Transverse colon (tissue), 4 donors: ENCODE results near the gene PABPN1L. TPM values are rescaled to one million over a fixed set of nuclear protein-coding genes. Genes with fewer than 3 reads are reported as not detected.

Experiments
- DNase-seq: peaks from one replicate; pipeline ENCODE4 v3.0.0-alpha.2; 2019
- H3K27ac ChIP-seq, 4 donors: fragments of 200-600 bp; sonication (generic); 2 replicates each; pipeline ENCODE4 v1.5.1; 2016 to 2018; ENCODE audit warnings: inconsistent platforms in 4 of 4
- H3K27me3 ChIP-seq: fragments of 200-600 bp; sonication (generic); 2 replicates; pipeline ENCODE4 v1.5.1; 2017; ENCODE audit warnings: inconsistent platforms
- H3K36me3 ChIP-seq, 4 donors: fragments of 200-600 bp; sonication (generic); 2 replicates each; pipeline ENCODE4 v1.5.1; 2017 to 2019; ENCODE audit warnings: inconsistent platforms in 4 of 4
- H3K4me1 ChIP-seq, 4 donors: fragments of 200-600 bp; sonication (generic); 2 replicates each; pipeline ENCODE4 v1.5.1; 2017 to 2020; ENCODE audit warnings: inconsistent platforms in 4 of 4
- H3K4me3 ChIP-seq, 4 donors: fragments of 200-600 bp; sonication (generic); 1 replicate in 1 of 4; 2 replicates in 3 of 4; pipeline versions ENCODE4 v1.5.1 to v1.6.1; 2017 to 2019; ENCODE audit warnings: inconsistent platforms in 4 of 4
- H3K9me3 ChIP-seq, 2 donors: fragments of 200-600 bp; sonication (generic); 2 replicates each; pipeline ENCODE4 v1.5.1; 2017 to 2019; ENCODE audit warnings: inconsistent platforms in 2 of 2
- CTCF ChIP-seq, 5 experiments: fragments of 200-600 bp in 3 of 5; fragments of 450-650 bp in 2 of 5; sonication (generic) in 3 of 5; IDR thresholded peaks; 1 replicate in 2 of 5; 2 replicates in 3 of 5; pipeline ENCODE4 v1.5.1; 2016 to 2017; ENCODE audit warnings: antibody characterized with exemption in 5 of 5, inconsistent platforms in 3 of 5, mild to moderate bottlenecking in 2 of 5, moderate library complexity in 1 of 5
- EP300 ChIP-seq: sonication (generic); formaldehyde crosslinking; IDR thresholded peaks from one replicate; pipeline ENCODE4 v1.6.1; 2017; ENCODE audit warnings: antibody characterized with exemption, low read depth
- POLR2A ChIP-seq: fragments of 450-650 bp; IDR thresholded peaks from one replicate; pipeline ENCODE4 v1.6.1; 2016; ENCODE audit warnings: antibody characterized with exemption, mild to moderate bottlenecking, moderate library complexity
- POLR2AphosphoS5 ChIP-seq, 3 donors: sonication (generic); formaldehyde crosslinking; IDR thresholded peaks; one replicate each; pipeline ENCODE4 v1.6.1; 2016; ENCODE audit warnings: antibody characterized with exemption in 3 of 3
- WGBS, 2 donors: methylation state at CpG; one replicate each; pipeline ENCODE4 v1.1.5; 2018; ENCODE audit warnings: low coverage in 1 of 2; 5-methylcytosine and 5-hydroxymethylcytosine counted together
- in situ Hi-C, 4 donors: fragments of 200-750 bp; cut with MboI; loops; one replicate each; pipeline versions ENCODE4 v1.15.0 to v1.15.1; 2017; ENCODE audit warnings: low sequenced_read_pairs in 3 of 4, low pct_ligation_motif_present in 1 of 4, low pct_unique_long_range_greater_than_20kb in 1 of 4
- intact Hi-C: fragments of 100-400 bp; cut with DNase I; formaldehyde crosslinking; loops from one replicate; pipeline ENCODE4 v1.15.1; 2023; ENCODE audit warnings: low total_unique reads
- total RNA-seq, 4 donors: library from RNA; depleted of rRNA; stranded (reverse); fragments of >200 nt; gene quantifications; one replicate each; pipeline ENCODE4 v1.1.0, GENCODE V29; 2016

The PABPN1L gene
- total RNA-seq, 4 donors from 2014 or later: not detected

GRCh38 chr16:88837806-88838205, 28.7 kb downstream of the PABPN1L start:
- Histone ChIP-seq H3K4me1 (no peaks in the 10 kb centered on the region), H3K27me3 (no peaks in the 10 kb centered on the region), H3K9me3 (no peaks in the 10 kb centered on the region), H3K36me3 (peaks cover 0 to 13% (median 4%) of the 10 kb centered on the region in 4 donors), H3K4me3 (no peak overlapping the region), H3K27ac (no peak overlapping the region)
- no peak for TF ChIP-seq CTCF (IDR thresholded peaks at IDR 0.05)
- TF ChIP-seq POLR2AphosphoS5 (IDR thresholded peaks at IDR 0.05): no peak
- TF ChIP-seq POLR2A: no peak
- no peak for TF ChIP-seq EP300
- DNase-seq: no peak
- intact Hi-C loops: no loop called here
- WGBS, 2 donors: 91 to 100% methylated on average over 1 to 20 of the region's 20 CpGs
- in situ Hi-C loops: no loop called here

- no peak for DNase-seq
- H3K36me3 ChIP-seq: peaks cover 0 to 13% (median 4%) of the 10 kb centered on the region in 4 donors
- no peaks in the 10 kb centered on the region for H3K4me1 ChIP-seq
- no peaks in the 10 kb centered on the region for H3K9me3 ChIP-seq
- TF ChIP-seq CTCF (IDR thresholded peaks at IDR 0.05) (no peak), EP300 (no peak), POLR2A (no peak), POLR2AphosphoS5 (IDR thresholded peaks at IDR 0.05) (no peak)
- in situ Hi-C loops: no loop called here
- H3K27ac ChIP-seq: no peak overlapping the region
- no peak overlapping the region for H3K4me3 ChIP-seq
- intact Hi-C loops: no loop called here
- 90% methylated on average over 17 of the region's 17 CpGs; no CpG with 5 or more reads in 1 of the 2 donors for WGBS, 2 donors
- no peaks in the 10 kb centered on the region for H3K27me3 ChIP-seq
Measured at GRCh38 chr16:88836791-88837190, 29.7 kb downstream of the PABPN1L start.

GRCh38 chr16:88835818-88836217, 30.6 kb downstream of the PABPN1L start:
- in situ Hi-C loops: no loop called here

DNA sequence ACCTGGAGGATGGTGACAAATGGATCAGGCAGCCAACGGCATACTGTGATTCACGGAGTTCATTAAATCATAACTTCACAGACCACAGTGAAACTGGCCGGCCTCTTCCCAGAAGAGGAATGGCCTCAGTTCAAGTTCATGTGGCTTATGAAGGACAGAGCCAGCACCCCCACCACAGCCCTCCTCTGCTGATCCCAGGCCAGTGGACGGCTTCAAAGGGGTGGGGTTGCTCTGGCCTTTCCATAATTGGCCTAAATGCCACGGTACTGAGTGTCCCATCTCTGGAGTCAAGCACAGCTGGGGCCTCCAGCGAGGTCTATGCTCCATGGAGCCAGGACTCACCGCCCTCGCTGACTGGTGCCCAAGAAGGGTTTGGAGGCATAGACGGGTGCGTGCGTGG, 31.1 kb downstream of the PABPN1L start:
- Histone ChIP-seq H3K4me3 (no peak overlapping the region), H3K9me3 (no peaks in the 10 kb centered on the region), H3K27me3 (no peaks in the 10 kb centered on the region), H3K4me1 (no peaks in the 10 kb centered on the region), H3K36me3 (peaks cover 0 to 10% (median 3%) of the 10 kb centered on the region in 4 donors), H3K27ac (peak overlapping the region in 1 of 4 donors; percentile 37)
- in situ Hi-C loops (no loop called here), intact Hi-C loops (no loop called here)
- 83 to 90% methylated on average over 2 to 11 of the region's 11 CpGs for WGBS, 2 donors
- TF ChIP-seq POLR2A: peak; percentile 15
- TF ChIP-seq EP300: no peak
- TF ChIP-seq POLR2AphosphoS5 (IDR thresholded peaks at IDR 0.05): peak in 2 of 3 donors; percentile 14 to 31
- peak; percentile 20 for DNase-seq

More at GRCh38 chr16:88835818-88836217, 30.6 kb downstream of the PABPN1L start:
- DNase-seq: no peak
- Histone ChIP-seq H3K27ac (peak overlapping the region in 1 of 4 donors; percentile 37), H3K36me3 (peaks cover 0 to 13% (median 4%) of the 10 kb centered on the region in 4 donors), H3K4me1 (no peaks in the 10 kb centered on the region), H3K9me3 (no peaks in the 10 kb centered on the region), H3K4me3 (no peak overlapping the region), H3K27me3 (no peaks in the 10 kb centered on the region)
- no peak for TF ChIP-seq POLR2AphosphoS5 (IDR thresholded peaks at IDR 0.05)
- TF ChIP-seq POLR2A: no peak
- TF ChIP-seq EP300: no peak
- TF ChIP-seq CTCF (IDR thresholded peaks at IDR 0.05): no peak
- intact Hi-C loops: no loop called here
- WGBS, 2 donors: 84% methylated on average over 33 of the region's 33 CpGs; no CpG with 5 or more reads in 1 of the 2 donors

- Histone ChIP-seq H3K4me1 (no peaks in the 10 kb centered on the region), H3K27me3 (no peaks in the 10 kb centered on the region), H3K36me3 (peaks cover 0 to 3% (median 0%) of the 10 kb centered on the region in 4 donors), H3K4me3 (no peak overlapping the region), H3K27ac (no peak overlapping the region), H3K9me3 (no peaks in the 10 kb centered on the region)
- intact Hi-C loops: no loop called here
- 93% methylated on average over 13 of the region's 13 CpGs; no CpG with 5 or more reads in 1 of the 2 donors for WGBS, 2 donors
- in situ Hi-C loops: no loop called here
- no peak for DNase-seq
- no peak for TF ChIP-seq POLR2A
- no peak for TF ChIP-seq POLR2AphosphoS5 (IDR thresholded peaks at IDR 0.05)
- no peak for TF ChIP-seq EP300
- TF ChIP-seq CTCF (IDR thresholded peaks at IDR 0.05): no peak
Measured at GRCh38 chr16:88834670-88835069, 31.8 kb downstream of the PABPN1L start.
